GM18507 (cell line): Measurements from ENCODE around the gene SIGLEC6.

Experiments used
- DNase-seq: peaks from one replicate; pipeline ENCODE4 v3.0.0; 2011; ENCODE audit warnings: low read depth; ENCODE audit not compliant: insufficient read length; ENCODE audit errors: extremely low spot score
- FAIRE-seq: peaks from 2 replicates; lab custom pipeline; 2011; peaks lifted over from hg19 to GRCh38; lab: Jason Lieb, UNC

SIGLEC6 gene

DNA sequence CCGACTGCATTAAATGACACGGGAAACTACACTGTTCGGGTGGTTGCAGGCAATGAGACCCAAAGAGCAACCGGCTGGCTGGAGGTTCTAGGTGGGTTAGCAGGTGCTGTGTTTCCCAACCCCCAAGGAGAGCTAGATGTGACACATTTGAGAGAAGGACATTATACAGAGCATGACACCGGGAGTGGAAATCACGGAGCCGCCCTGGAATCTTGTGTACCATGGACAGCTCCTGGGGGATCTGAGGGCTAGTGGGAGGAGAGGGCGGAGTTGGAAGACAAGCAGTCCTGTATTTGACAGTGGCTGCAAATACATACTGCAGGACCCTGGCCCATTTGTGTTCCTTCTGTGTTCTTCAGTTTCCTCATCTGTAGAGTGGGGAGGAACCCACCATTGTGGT, 50.9 kb downstream of the SIGLEC6 start:
- FAIRE-seq (no peak), DNase-seq (no peak)

DNA sequence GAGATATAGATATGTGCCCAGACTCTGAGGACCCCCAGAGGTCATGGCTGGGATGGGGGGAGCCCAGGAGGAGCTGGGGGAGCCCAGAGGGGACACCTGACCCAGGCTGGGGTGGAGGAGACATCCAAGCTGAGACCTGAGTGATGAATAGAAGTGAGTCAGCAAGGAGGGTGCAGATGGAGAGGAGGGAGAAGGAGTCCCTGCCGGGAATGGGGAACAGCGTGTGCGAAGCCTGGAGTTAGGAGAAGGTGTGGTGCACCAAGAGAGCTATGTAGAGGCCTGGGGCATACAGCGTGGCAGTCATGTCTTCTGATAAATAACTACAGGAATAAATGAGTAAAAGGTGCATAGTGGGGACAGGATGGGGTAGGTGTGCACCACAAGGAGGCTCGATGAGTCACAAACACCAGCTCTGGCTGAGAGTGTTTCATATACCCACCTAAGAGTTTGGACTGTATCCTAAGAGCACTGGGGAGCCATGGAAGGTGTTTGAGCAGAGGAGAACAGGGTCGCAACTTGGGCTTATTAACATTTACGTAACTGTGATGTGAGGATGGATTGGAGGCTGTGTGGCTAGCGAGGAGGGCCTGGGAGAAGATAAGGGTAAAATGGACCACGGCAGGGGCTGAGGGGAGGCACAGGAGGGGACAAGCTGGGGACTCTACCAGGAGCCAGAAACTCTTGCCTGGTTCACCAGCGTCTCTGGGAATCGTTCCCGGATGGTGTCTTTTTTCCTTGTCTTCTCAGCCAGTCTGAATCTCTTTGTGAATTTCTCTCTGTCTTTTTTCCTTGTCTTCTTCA, 51.7 kb downstream of the SIGLEC6 start:
- FAIRE-seq (no peak), DNase-seq (no peak)

DNA sequence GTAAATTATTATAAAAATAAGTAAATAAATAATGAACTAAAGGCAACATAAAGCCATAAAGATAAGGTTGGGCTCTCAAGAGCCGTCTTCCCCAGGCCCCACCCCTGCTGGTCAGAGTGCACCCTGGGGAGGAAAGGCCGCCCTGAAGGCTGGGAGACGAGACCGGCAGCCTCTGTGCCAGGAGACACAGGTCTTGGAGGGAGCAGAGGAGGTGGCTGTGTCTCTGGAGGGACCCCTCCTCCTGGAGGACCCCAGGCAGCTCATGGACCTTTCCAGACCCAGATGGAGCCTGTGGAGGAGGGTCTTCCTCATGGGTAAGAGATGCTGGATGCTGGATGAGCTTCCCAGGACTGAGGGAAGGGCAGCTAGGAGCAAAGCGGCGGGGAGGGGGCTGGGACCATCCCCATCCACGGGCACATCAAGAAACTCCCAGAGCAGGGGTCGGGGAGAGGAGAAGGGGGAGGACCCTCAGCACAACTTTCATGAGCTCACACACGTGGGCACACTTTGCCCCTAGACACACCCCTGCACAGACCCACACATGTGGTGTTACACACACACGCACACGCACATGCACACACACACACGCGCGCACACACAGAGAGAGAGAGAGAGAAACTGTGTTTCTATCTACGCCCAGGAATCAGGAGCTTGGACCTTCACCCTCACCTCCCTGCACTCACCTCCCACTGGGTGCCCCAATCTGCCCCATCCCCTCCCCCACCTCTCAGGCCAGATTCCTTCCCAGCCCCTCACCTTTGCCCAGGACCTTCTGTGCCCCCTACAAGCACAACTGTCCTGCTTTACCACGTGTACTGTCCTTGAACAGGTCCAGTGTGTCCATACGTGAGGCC, 52.9 kb downstream of the SIGLEC6 start, which contains the start of gene CEACAM18:
CEACAM18 (plus strand) TSS at position 159 of the 854 bp plus-strand sequence.
- DNase-seq: no peak
- FAIRE-seq: no peak

DNA sequence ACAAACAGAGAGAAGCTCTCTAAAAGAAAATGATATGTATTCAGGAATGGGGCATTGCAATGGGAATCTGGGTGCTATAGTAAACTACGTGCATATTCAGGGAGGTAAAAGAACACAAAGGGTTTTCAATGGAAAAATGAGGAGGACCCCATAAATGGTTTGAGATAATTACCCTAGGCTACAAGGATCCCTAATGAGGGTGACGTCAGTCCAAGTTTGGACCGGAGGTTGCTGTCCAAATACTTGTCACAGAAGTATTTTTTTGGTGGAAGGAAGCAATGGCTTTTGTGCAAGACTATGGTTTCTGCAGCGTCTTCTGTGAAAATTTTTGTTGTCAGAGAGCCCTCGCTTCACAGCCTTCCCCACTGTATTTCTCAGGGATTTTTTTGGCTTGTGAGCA, 54.1 kb downstream of the SIGLEC6 start:
- DNase-seq: no peak
- no peak for FAIRE-seq

DNA sequence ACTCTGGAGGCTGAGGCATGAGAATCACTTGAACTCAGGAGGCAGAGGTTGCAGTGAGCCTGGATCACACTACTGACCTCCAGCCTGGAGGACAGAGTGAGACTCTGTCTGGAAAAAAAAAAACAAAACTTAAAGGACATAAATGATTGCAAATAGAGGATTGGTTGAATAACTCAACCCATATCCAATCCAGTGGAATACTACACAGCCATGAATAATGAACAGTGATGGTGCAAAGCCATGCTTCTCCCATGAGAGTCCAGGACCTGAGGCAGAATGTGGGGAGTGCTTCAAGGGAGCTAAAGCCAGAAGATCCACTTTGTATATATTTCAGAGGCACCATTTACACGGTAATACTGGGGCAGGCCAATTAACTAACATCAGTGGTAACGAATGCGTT, 55.3 kb downstream of the SIGLEC6 start:
- FAIRE-seq: no peak

DNA sequence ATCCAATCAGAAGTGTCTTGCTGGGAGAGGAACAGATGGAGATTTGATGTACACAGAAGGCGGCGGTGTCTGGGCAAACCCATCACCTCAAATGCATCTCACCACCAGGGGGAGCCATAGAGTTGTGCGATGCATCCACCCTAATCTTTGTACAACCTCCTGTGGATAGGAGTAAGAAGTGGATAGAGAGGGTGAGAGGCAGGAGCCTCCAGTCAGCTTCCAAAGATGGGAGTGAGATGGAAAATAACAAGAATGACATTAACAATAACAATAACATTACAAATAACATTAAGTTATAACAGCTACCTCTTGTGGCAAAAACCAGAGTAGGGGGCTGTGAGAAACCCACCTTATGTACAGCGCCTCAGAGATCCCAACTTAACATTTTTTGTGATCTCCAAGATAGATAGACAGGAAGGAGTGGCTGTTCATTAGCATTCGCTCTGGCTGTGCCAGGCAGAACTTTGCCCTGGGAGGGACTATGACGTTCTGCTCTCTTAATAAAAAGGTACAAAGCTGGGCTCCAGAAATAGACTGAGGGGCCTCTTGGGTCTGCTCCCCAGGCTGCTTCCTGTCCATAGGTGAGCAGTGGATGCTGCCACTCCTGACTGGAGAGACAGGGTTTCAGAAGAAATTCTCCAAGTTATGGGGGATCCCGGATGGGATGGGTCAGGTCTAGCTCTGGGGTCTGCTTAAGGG, 58.3 kb downstream of the SIGLEC6 start:
- peak; percentile 84 for FAIRE-seq
- peak; percentile 47 for DNase-seq

More for the DNA sequence above, 55.3 kb downstream of the SIGLEC6 start:
- DNase-seq: no peak

DNA sequence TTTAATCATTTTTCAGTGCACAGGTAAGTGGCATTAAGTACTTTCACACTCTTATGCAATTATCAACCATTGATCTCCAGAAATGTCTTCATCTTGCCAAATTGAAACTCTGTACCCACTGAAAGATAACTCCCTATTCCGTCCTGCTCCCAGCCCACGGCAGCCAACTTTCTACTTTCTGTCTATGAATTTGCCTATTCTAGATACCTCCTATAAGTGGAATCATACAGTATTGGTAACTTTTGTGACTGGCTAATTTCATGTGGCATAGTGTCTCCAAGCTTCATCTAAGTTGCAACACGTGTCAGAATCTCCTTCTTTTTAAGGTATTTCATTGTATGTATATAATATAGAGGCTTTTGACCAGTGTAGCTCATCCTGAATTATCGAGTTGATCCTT, 58.9 kb downstream of the SIGLEC6 start:
- no peak for DNase-seq
- no peak for FAIRE-seq

DNA sequence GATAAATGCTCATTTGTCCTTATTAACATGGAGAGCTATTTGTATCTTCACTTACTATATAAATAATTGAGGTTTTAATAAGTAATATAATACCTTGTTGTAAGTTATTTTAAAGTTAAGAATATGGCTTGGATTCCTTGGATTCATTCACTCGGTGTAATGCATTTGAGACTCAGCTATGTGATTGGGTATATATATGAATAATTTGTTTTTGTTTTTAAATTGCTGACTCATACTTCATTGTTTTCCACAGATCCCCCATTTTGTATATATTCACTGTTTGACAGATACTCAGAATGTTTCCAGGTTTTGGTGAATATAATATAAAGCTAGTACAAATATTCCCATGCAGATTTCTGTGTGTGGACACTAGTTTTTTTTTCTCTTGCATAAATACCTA, 59.9 kb downstream of the SIGLEC6 start:
- FAIRE-seq (no peak), DNase-seq (no peak)

DNA sequence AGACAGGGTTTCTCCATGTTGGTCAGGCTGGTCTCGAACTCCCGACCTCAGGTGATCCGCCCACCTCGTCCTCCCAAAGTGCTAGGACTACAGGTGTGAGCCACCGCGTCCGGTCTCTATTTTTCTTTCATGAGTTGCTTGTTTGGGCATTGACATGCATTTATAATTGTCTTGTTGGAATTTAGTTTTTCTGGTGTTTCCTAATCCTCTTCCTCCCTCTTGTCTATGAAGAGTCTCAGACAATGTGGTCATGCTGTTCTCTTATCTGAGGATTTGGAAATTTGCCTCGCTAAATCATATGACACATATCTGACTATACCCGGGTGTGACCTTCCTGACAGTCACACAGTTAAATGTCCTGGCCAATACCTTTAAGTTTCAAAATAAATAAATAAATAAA, 60.5 kb downstream of the SIGLEC6 start:
- no peak for DNase-seq
- FAIRE-seq: no peak

DNA sequence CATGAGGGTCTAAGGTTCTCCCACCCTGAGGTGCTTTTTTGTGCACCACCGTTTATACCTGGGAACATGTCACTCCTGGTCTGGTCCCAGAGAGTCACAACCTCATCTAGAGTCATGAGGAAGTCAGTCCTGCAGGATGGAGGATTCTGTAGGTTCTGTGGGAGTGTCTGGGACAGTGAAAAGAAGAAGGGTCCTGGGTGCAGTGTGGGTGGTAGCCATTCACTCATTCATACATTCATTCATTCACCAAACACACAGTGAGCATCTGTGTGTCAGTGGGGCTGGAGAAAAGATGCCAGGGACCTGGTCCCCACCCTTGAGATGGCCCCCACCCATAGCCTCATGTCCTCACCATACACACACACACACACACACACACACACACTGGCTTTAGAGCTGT, 61.8 kb downstream of the SIGLEC6 start:
- FAIRE-seq: no peak

DNA sequence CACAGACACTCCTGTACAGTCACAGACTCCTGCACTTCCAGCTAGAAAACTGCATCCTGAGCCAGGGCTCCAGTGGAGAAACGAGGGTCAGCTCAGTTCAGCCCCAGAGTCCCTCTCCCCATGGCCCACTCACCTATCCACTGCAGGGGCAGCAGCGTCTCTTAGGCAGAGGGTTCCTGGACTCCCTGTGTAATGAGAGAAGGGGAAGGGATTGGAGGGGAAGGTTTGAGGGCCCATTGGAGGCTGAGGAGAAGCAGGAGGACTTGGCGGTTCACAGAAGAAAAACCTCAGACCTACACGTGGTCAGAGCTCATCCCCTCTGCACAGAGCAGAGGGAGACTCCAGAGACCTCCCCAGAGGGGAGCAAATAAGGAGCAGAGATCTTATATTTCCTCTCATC, 62.3 kb downstream of the SIGLEC6 start:
- DNase-seq: no peak
- FAIRE-seq: no peak

More for the DNA sequence above, 61.8 kb downstream of the SIGLEC6 start:
- no peak for DNase-seq

DNA sequence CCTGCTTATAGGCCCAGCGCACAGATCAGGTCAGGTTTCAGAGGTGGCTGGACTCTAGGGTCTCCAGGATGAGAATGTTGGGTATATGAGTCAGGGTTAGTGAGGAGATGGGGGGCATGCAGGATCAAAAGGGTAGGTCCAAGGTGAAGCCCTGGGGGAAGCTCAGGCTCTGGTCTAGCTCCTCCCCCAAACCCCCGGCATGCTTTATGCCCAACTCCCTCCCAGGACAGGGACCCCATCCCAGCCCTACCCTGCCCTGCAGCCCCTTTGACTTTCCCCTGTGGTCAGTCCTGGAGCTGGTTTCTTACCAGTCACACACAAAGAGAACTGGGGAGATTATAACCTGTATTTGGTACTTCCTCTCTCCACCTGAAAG, 62.9 kb downstream of the SIGLEC6 start:
- FAIRE-seq: no peak
- DNase-seq: no peak

DNA sequence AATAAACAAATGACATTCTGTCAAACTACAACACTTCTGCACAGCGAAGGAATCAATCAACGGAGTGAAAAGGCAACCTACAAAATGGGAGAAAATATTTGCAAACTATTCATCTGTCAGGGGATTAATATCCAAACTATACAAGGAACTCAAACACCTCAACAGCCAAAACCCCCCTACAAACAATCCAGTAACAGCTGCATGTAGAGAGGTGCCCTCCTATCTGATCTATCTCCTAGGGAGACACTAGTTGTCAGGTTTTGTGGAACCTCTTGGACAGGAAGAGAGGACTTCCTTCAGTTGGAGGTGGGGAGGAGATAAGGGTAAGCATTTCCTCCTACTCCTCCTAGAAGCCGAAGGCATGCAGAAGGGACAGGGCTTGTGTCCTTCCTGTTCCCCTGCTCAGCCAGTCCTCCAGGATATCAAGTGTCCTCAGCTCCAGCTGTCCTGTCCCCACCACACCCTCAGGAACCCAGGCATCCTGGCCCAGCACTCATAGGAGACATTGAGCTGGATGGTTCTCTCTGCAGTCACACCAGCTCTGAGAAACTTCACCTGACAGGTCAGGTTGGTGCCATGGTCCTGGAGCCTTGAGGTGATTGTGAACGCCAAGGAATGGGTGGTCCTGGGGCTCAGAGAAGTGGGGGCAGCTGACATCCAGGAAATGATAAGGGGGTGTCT, 63.5 kb downstream of the SIGLEC6 start:
- no peak for DNase-seq
- FAIRE-seq: no peak
